Measurements from ENCODE around the gene TESPA1. TPM values are rescaled to one million over a fixed set of nuclear protein-coding genes. Genes with fewer than 3 reads are reported as not detected.
A peak's percentile ranks its signal among the peaks of the same experiment; 100 is the strongest.

TESPA1 gene
- total RNA-seq, 1 experiment from 2014 or later: 1.5 TPM

DNA sequence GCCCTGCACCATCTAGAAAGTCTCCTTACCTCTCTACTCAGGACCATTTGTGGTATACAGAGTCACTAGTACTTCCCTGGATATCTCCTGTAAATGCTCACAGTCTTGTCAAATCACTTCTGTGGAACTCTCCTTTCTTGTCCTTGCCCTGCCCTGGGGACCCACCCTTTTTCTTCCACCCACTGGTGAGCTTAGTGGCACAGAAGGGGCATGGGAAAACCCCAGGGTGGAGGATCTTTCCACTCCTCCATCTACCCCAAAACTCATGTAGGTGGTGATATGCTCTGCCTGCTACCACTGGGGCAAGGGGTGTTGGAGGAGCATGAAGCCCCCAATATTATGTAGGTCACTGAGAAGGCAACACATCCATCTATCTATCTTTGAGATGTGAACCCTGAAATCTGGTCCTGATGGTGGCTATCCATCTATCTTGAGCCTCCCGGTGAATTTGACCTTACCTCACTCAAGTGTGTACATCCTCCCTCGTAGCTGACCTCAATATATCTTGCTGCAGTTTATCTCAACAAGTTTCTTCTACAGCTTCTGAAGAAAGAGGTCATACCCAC, 943 bp downstream of the TESPA1 start:
- no peak for DNase-seq (ENCODE audit: low read depth)

DNA sequence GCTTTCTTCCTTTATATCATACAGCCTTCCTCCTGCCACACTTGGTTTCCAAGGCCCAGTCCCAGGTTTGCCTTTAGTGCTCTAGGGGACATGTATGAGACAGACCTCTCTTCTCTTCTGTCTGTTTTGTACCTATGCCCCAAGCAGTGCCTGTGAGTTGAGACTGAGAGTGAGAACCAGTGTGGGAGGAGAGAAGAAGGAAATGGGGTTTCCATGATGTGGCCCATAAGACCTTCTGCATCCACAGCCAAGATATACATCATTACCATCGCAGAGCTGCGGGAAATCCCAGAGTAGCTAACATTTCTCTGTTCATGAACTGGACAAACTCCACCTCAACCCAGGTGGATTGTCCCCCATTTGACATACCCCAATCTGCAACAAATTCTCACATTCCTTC, 2.8 kb downstream of the TESPA1 start:
- DNase-seq (ENCODE audit: low read depth): no peak

DNA sequence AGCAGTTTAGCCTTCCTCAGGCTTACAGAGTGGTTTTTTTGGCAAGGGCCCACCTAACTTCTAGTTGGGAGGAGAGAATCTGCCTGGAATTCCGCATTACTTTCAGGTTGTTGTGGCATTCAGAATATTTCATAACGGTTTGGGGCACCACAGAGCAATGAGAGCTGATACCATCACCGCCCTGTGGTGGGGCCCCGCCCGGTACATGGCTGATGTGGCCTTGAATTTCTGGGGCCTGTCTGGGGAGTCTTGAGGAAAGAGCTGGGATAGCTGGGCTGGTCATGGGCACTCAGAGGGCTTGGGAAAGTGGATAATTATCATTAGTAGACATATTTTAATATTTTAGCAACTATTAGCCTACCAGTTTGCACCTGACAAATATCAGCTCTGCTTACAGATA, 4.2 kb downstream of the TESPA1 start:
- no peak for DNase-seq (ENCODE audit: low read depth)

DNA sequence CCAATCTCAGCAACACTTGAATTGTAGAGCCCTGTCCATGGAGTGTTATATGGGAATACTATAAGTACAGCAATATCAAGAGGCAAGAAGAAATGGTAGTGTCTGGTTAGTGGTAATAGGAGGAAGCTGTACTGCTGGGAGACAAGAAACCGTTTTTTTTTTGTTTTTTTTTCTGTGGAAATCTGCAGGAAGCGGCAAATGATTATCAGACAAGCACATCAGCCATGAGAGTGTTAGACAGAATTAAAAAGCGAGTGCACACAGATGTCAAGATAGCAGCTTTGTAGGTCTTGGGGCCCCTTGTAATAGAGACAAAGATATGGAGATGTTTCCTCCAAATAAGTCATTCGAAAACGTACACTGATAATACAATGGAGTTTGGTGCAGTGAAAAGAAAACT, 6.7 kb downstream of the TESPA1 start:
- DNase-seq (ENCODE audit: low read depth): no peak

DNA sequence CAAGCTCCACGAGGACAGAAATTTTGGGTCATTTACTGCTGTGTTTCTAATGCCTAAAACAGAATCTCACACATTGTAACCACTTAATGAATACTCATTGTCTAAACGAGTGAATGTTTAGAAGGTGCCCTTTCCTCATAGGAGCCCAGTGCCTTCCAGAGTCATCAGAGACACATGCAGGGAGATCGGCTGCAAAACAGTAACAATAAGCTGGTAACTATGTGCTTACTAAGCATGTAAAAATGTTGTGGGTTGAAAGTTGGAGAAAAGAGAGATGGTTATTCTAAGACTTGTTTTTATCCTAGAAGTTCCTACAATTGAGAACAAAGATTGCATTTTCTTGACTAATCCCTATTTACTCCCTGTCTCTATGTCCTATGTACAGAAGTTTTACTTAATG, 7.4 kb downstream of the TESPA1 start:
- DNase-seq (ENCODE audit: low read depth): peak; percentile 75

DNA sequence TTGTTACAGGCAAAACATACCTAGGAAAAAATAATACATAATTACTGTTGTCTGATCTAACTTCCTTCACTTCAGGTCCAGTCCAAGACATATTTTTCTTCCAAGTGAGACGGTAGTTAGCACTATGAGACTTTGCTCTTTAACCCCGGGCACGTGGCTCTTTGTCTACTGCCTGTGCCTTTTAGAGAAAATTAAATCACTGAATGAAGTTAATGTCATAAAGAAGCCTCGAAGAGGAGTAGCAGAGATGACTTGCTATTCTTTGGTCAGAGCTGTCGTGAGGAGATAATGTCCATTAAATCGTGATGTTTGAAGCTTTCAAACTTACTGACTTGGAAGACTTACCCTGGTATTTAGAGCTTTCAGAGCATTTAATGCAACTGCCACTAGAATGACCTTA, 8.7 kb downstream of the TESPA1 start:
- no peak for DNase-seq (ENCODE audit: low read depth)

DNA sequence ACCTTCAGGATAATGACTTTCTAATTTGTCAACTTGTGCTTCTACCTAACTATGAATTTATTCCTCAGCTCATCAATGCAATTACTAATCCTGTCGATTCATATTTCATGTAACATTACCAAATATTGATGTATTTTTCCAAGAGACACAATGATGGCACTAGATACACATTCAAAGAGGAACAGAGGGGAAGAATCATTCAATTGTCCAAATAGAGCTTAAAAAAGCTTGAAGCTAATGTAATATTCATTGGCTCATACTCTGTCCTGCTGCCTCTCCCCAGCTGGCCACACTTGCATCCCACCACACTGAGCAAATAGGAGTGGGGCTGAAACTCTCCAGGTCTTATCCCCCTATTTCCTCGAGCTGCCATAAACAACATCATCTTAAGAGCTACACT, 9.3 kb downstream of the TESPA1 start:
- DNase-seq (ENCODE audit: low read depth): no peak

DNA sequence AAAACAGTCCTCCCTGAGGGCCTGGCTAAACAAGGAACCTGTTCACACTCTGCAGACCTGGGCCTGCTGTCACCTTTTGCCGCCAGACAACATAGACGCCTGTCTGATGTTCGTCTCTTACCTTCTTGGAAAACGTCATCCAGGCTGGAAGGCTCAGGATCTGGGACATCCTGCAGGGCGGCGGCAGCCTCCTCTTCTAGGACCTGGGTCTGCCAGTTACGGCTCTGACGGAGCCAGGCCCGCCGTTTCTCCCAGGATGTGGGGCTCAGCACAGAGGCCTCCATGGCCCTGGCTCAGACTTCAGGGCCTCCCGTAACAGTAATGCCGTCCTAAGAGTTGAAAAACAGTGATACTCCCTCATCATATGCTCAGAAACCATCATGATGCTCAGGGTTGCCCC, 10.3 kb downstream of the TESPA1 start:
- no peak for DNase-seq (ENCODE audit: low read depth)

DNA sequence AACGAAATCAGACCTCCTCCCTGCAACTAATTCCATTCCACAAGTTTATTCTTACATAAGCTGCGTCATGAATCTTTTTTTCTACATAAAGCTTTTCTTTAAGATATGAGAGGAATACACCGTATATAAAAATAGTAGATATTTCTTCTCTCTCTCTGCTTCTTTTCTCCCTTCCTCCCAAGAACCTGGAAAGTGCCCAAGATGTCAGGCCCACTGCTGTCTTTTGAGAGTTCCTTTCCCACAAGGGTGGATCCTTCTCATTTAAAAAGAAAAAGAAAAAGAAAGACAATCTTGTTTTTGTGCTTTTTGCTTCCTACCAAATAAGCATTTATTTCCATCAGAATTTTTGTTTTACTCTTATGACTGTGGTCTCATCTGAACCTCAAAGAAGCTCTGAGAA, 11.0 kb downstream of the TESPA1 start:
- no peak for DNase-seq (ENCODE audit: low read depth)

DNA sequence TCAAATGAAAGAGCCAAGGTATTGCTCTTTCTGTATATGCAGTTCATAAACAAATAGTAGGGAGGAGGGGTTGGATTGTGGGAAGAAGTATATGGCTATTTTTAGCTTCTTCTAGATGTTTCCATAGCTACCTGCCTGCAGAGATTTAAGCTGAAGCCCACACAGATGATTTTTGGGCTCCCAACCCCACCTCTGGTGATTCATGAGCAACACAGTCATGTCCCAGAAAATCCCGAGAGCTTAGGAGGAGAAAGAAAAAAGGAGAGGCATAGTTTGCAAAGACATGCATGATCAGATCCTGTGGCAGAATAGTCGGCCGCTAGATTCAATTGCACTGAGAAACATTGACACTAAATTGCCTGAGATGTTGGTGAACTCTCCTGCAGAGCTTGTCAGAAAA, 13.8 kb downstream of the TESPA1 start:
- DNase-seq (ENCODE audit: low read depth): no peak

DNA sequence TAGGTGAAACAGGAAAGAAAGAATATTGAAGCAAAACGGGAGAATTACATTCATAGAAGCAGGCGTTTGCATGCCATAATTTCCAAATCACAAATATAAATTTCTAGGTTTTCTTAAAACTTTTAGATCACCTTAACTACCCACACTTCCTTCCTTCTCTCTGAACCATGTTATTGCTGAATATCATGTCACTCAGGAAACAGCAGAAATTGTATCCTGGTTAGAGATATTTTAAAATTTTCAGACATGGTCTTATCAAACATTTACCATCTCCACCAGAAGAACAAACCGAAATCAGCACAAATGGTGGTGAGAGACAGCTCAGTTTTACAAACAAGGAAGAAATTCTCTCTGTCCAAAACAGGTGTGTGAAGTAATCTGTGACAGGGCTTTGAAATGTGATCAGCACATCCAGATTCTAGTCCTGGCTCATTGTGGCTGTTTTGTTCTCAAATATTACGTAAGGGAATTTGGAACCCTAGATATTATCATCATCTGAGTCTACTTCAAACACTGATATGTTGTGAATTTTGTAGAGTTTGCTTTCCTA, 16.3 kb downstream of the TESPA1 start:
- DNase-seq (ENCODE audit: low read depth): no peak

DNA sequence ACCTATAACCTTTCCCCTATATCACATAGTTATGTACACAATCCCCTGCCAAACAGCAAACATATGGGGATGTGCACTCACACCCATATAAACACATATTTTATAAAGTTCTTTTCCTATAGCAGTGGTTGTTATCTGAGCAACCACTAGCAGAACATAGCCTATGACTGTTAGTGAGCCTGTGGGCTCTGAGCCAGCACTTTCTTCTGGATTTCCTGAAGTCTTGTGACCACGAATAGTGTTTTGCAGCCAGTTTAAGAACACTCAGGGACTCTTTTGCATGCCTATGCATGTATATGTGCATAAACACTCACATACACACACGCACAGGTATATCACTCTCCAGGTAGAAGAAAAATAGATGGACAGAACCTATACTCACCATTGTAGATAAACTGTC, 17.1 kb downstream of the TESPA1 start:
- no peak for DNase-seq (ENCODE audit: low read depth)

DNA sequence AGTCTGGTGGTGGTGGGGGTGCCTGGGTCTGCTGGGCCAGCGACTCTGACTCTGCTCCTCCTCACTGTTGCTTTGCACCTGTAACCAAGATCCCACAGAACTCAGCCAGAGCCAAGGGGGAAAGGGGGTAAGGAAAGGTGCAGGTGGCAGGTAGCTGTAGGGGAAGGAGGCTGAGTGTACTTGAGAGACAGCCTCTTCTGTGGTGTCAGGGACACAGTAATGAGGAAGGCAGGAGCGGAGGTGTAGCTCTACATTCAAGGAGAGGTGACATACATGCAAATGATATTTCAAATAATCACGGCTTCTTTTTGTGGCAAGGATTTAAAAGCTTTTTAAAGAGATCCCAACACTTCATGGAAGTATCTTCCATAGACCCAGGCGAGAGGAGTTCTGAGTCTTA, 23.4 kb downstream of the TESPA1 start:
- DNase-seq (ENCODE audit: low read depth): no peak

DNA sequence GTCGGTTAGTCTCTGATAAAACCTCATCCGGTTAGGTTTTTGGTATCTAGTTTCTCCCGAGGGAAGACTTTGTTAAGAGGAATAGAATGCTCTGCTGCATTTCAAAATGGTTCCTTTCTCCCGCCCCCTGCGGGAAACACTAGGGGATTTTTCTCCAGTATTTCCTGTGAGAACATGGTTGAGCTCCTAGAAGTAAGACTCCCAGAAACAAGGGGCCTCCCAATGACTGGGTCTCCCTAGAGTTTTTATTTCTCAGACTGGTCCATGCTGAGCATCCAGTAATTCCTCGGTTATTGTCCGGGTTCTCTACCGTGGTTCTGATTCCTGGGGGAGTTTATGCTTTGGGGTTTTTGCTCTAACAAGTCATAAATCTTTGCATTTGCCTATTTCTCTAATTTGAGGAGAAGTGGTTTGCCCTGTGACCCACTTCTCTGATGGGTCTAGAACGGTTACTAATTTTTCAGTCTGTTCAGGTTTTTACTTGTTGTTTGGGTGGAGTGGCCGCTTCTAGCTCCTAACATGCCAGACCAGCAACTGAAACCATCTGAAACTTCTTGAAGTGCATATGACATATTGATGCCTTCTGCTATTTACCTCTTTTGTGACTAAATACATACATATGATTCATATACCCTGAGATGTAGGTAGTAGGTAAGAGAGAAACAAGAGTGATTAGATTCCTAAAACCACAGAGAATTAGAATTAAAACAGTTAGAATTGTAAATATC, 25.1 kb downstream of the TESPA1 start:
- DNase-seq (ENCODE audit: low read depth): no peak

DNA sequence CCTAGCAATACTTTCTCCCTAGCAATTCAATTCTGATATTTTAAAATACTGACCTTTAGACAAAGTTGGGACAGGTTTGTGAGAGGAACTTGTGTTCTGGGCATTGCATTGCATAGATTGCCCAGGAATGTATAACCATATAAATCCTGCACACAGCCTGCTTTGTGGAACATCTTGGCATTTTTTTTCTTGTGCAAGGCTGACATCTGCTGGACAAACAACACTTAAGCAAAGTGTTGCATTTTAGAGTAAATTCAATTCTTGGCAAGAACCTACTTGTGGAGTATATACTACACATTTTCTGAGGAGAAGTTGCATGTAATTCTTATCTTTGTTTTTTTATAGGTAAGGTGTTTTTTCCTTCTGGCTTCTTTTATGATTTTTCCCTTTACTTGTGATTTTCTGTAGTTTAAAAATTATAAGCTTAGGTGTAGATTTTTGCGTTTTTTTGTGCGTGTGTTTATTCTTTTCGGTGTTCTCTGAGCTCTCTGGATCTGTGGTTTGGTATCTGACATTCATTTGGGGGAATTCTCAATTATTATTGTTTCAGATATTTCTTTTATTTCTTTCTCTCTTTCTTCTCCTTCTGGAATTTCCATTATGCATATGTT, 26.4 kb downstream of the TESPA1 start:
- DNase-seq (ENCODE audit: low read depth): peak; percentile 45

DNA sequence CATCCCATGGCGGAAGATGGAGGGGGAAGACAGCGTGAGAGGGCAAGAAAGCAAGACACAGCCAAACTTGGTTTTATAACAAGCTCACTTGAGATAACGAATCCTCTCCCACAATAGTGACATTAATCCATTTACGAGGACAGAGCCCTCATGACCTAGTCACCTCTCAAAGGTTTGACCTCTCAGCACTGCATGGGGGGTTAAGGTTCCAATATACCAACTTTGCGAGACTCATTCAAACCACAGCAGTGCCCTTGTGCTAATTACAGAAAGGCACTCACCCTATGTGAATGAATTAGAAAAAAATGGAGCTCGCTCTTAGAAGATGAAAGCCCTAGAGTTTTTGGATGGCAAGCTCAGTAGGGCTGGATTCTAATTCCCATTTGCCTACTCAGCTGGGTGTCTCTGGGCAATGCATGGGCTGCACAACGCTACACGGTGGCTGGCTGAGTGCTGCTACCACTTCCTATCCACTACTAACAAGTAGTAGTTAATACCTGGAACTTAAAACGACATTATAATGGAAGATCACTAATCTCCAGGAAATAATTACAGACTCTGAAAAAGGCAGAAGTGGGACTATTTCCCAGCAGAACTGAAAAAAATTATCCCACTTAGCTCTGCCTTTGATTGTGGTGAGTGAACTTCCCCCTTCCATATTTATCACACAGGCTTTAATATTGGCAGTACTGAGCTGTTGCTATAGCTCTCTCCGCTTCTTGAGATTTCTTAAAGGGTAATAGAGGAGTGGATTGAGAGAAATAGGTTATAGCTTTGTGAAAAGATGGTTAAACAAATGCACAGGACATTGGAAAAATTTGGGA, 27.5 kb downstream of the TESPA1 start:
- DNase-seq (ENCODE audit: low read depth): no peak

DNA sequence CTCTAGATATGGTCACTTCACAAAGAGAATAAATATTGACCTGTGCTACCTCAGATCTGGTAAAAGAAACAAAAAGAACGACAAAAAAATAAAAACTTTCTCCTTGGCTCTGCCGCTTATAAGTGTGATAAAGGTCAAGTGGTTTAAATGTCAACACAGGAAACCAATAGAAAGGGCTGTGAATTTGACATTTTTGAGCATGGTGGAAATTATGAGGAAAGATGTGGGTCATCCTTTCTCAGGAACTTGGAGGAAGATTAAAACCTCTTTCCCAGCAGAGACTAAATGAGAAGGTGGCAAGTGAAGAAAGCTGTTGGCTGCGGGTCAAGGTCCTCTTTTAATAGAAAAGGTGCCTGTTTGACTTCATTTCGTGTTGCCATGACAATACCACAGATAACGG, 28.2 kb downstream of the TESPA1 start:
- no peak for DNase-seq (ENCODE audit: low read depth)

DNA sequence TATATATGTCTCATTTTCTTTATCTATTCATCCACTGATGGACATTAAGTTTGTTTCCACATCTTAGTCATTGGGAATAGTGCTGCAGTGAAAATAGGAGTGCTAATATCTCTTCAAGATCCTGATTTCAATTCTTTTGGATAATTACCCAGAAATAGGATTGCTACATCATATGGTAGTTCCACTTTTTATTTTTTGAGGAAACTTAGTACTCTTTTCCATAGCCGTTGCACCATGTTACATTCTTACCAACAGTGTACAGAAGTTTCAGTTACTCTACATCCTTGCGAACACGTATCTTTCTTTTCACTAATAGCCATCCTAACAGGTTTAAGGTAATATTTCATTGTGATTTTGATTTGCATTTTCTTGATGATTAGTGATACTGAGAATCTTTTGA, 29.8 kb downstream of the TESPA1 start:
- DNase-seq (ENCODE audit: low read depth): no peak

DNA sequence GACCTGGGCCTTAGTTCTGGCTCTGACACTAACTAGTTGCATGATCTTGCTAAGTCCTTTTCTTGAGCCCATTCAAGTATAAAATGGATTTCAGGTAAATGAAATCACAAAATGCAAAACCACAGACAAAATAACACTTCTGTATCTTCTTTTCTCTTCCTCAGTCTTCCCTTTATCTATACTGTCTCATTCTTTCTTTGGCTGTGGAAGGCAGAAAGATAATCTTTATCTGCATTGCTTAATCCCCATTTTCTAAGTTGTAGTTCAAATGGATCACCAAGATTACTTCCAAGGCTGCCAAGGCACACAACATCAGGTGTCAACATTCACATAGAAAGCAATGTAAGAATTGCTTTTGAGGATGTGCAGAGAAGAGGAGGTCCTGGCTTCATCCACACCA, 30.3 kb downstream of the TESPA1 start:
- no peak for DNase-seq (ENCODE audit: low read depth)

DNA sequence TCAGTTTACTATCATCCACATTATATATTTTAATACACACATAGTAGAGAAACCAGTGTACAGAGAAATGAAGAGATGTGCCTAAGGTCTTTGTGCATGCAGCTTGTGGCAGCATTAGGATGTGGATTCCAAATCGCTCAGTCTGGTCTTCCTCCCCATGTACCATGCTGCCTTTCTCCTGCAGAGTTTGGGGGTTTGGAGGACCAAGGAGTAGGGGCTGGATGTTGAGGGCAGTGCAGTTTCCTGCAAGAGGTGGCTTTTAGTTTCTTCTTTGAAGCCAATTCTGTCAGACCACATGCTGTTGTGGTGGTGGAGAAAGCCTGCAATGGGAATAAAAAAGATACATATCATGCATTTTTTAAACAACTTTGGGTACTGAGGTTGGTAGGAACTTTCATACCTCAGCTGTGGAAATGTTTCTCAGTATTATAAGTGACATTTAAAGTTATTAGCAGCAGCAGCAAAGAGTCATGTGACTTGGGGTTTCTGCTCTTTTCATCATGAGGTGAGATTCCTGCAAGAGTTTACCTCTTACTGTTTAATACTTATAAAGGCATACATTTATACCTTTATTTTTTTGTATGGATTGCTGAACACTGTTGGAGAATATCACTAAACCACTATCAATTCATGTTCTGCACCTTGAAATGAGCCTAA, 34.4 kb downstream of the TESPA1 start:
- no peak for DNase-seq (ENCODE audit: low read depth)

DNA sequence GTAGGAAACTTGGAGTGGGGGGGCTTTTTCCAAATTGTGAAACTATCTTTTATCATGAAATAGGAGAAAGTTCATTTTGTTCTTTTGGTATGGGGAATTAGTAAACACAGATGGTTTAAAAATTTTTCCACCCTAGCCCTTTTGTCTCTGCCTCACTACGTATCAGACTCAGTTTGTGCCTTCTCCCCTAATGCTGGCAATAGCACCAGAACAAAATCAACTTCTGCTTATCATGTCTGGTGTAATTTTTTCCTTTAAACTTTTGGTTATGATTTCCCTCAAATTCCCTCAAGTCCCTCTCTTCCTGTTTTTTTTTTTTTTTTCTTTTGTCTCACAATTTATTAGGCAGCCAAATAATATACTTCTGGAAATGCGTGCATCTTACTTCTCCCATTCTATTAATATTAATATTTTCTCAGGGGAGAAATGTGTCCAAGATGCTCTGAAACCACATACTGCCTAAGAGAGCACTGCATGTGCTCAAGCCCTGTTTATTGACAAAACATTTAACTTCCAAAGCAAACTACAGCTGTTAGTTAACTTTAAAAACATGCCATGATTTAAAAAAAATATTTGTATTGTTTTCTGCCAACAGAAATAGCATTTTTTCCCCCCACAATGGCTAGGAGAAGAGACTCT, 35.4 kb downstream of the TESPA1 start:
- DNase-seq (ENCODE audit: low read depth): no peak

All from M059J (cell line).